Measurements from ENCODE around the gene CRADD.
"Not testable (repeated sequence)": the region's sequence is repeated elsewhere in the genome, so short reads cannot be mapped to it uniquely, and the experiment has no call there.

Gene CRADD

GRCh38 chr12:93734784-93735183 lies 57.6 kb downstream of the CRADD start:
- DNase-seq (ENCODE audit: low spot score), result no peak
- no peak for FAIRE-seq

- no peak for FAIRE-seq
- no peak for DNase-seq (ENCODE audit: low spot score)
These were observed 59.5 kb downstream of the CRADD start for GRCh38 chr12:93736640-93737178.

GRCh38 chr12:93737457-93738198 lies 60.5 kb downstream of the CRADD start:
- no peak for FAIRE-seq

GRCh38 chr12:93738199-93739058 lies 61.3 kb downstream of the CRADD start:
- DNase-seq (ENCODE audit: low spot score) (no peak), FAIRE-seq (no peak)

More at GRCh38 chr12:93737457-93738198, 60.5 kb downstream of the CRADD start:
- DNase-seq (ENCODE audit: low spot score), result no peak

GRCh38 chr12:93740751-93741150 lies 63.6 kb downstream of the CRADD start:
- DNase-seq (ENCODE audit: low spot score), result no peak
- FAIRE-seq, result no peak

- no peak for FAIRE-seq
- no peak for DNase-seq (ENCODE audit: low spot score)
These were observed 64.5 kb downstream of the CRADD start for GRCh38 chr12:93741659-93742109.

DNA sequence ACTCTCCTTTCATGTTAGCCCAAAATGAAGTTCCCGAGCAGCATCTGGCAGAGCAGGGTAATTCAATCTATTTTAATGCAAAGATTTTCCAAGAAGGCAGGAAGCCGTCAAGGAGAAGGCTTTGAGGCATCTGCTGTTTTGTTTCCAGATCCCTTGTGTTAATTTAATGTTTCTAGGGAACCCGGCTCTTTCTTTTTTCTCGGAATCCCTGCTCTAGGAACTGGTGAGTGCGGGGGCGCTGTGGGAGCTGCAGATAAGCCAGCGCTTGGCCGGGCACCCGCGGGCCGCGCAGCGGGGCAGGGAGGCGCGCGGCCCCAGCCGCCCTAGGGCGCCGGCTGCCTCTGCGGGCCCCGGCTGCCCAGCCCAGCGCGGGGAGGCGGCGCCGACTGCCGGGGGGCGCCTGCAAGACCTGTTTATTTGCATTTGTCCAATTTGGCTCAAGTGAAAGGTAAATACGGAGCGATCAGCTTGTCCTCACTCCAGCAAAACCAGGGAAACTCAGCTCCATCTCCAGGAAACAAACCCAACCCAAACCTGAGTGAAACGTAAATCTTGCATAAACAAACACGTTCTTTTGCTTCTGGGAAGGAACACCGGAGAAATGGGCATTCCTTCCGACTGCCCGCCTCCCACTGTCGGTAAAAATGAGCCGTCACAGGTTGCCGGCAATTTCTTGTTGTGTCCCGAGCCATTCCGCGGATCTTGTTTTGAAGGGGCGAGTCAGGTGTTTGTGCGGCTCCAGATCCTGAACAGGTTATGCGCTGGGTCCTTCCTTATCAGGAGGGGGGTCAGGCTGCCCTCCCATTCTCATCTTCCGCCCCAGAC lies 65.1 kb downstream of the CRADD start:
- FAIRE-seq (no peak), DNase-seq (ENCODE audit: low spot score) (peak; percentile 45)

GRCh38 chr12:93743229-93743998 lies 66.2 kb downstream of the CRADD start:
- FAIRE-seq (no peak), DNase-seq (ENCODE audit: low spot score) (no peak)

DNA sequence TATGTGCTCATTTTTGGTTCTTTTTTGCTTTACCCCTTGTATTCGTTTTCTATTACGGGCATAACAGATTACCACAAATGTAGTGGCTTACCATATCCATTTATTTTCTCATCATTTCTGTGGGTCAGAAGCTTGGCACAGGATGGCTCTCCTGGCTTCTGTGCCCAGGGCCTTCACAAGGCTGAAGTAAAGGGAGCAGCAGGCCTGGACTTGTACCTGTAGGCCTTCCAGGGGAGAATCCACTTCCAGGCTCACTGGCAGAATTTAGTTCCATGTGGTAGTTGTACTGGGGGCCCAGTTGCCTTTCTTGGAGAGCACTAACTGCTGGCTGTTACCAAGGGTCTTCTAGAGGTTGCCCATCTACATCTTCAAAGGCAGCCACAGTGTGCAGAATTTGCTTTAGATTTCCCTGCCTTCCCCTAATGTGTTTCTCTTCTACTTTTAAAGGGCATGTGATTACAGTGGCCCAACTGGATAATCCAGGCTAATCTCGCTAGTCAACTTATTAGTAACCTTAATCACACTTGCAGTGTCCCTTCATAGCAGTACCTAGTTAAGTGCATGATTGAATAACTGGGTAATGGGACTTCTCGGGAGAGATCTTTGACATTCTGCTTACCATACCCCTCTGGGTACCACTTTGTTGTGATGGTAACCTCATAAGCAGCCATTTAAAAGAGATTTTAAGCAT lies 67.0 kb downstream of the CRADD start:
- FAIRE-seq (no peak), DNase-seq (ENCODE audit: low spot score) (no peak)

- DNase-seq (ENCODE audit: low spot score) (no peak), FAIRE-seq (no peak)
These were observed 68.1 kb downstream of the CRADD start for GRCh38 chr12:93745286-93745685.

GRCh38 chr12:93746572-93747168 lies 69.5 kb downstream of the CRADD start:
- DNase-seq (ENCODE audit: low spot score) (no peak), FAIRE-seq (no peak)

GRCh38 chr12:93748672-93749383 lies 71.7 kb downstream of the CRADD start:
- FAIRE-seq, result no peak

DNA sequence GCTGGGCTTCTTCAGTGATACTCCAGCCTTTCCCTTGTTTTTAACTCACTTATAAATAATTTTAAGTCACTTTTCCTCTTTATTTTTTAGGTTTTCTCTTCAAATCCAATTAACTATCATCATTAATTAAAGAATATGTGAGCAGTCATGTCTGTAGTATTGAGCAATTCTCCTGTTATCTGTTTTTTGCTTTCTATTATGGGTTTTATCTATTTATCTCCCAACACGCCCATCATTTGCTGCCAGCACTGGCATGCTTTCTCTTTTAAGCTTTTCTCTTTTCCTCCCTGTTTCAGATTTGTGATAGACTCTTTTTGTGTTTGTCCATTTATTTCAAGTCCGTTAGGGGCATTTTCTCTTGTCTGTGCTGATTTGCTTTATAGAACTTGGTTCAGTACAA lies 72.3 kb downstream of the CRADD start:
- DNase-seq (ENCODE audit: low spot score) (no peak), FAIRE-seq (no peak)

More at GRCh38 chr12:93748672-93749383, 71.7 kb downstream of the CRADD start:
- DNase-seq (ENCODE audit: low spot score), result no peak

GRCh38 chr12:93750056-93750455 lies 72.9 kb downstream of the CRADD start:
- DNase-seq (ENCODE audit: low spot score), result no peak
- no peak for FAIRE-seq

- DNase-seq (ENCODE audit: low spot score) (no peak), FAIRE-seq (no peak)
These were observed 74.9 kb downstream of the CRADD start for GRCh38 chr12:93751864-93752610.

DNA sequence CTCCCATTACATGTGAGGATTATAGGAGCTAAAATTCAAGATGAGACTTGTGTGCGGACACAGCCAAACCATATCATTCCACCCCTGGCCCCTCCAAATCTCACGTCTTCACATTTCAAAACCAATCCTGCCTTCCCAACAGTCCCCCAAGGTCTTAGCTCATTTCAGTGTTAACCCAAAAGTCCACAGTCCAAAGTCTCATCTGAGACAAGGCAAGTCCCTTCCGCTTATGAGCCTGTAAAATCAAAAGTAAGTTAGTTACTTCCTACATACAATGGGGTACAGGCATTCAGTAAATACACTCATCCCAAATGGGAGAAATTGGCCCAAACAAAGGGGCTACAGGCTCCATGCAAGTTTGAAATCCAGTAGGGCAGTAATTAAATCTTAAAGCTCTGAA lies 76.1 kb downstream of the CRADD start:
- DNase-seq (ENCODE audit: low spot score), result no peak
- FAIRE-seq, result no peak

DNA sequence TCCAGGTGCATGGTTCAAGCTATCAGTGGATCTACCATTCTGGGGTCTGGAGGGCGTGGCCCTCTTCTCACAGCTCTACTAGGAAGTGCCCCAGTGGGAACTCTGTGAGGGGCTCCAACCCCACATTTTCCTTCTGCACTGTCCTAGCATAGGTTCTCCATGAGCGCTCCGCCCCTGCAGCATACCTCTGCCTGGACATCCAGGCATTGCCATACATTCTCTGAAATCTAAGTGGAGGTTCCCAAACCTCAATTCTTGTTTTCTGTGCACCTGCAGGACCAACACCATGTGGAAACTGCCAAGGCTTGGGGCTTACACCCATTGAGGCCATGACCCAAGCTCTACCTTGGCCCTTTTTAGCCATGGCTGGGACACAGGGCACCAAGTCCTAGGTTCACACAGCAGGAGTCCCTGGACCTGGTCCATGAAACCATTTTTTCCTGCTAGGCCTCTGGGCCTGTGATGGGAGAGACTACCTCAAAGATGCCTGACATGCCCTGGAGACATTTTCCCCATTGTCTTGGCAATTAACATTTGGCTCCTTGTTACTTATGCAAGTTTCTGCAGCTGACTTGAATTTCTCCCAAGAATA lies 76.8 kb downstream of the CRADD start:
- FAIRE-seq, result no peak
- DNase-seq (ENCODE audit: low spot score), result no peak

DNA sequence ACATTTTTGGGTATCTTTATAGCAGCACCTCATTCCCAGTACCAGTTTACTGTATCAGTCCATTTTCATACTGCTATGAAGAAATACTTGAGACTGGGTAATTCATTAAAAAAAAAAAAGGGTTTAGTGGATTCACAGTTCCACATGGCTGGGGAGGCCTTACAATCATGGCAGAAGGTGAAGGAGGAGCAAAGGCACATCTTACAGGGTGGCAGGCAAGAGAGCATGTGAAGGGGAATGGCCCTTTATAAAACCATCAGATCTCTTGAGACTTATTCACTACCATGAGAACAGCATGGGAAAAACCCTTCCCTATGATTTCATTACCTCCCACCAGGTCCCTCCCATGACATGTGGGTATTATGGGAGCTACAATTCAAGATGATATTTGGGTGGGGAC lies 77.7 kb downstream of the CRADD start:
- FAIRE-seq, result not testable (repeated sequence)

More for the DNA sequence above, 77.7 kb downstream of the CRADD start:
- not testable (repeated sequence) for DNase-seq (ENCODE audit: low spot score)

All from RCC 7860 (cell line).